GM06990 (cell line): ENCODE results near the gene RPL28.
A peak's percentile ranks its signal among the peaks of the same experiment; 100 is the strongest.
"Not testable (repeated sequence)": the region's sequence is repeated elsewhere in the genome, so short reads cannot be mapped to it uniquely, and the experiment has no call there.

Experiments used
- DNase-seq: peaks from one replicate; pipeline ENCODE4 v3.0.0-alpha.2; 2011; ENCODE audit not compliant: insufficient read length; ENCODE audit errors: extremely low read depth
- H3K27me3 ChIP-seq: replicated peaks from 2 replicates; pipeline ENCODE4 v1.6.0; 2011; ENCODE audit warnings: low read length; ENCODE audit not compliant: control insufficient read depth, insufficient read depth
- H3K36me3 ChIP-seq: 2 replicates; pipeline ENCODE4 v1.5.1; 2011; ENCODE audit warnings: low read length; ENCODE audit not compliant: control insufficient read depth, insufficient read depth
- H3K4me3 ChIP-seq: replicated peaks from 2 replicates; pipeline ENCODE4 v1.5.1; 2011; ENCODE audit warnings: low read depth, mild to moderate bottlenecking, control low read depth, low read length
- TF ChIP-seq, protein P1 (sequence below): IDR thresholded peaks from 2 replicates; pipeline ENCODE4 v1.5.1; 2011; ENCODE audit warnings: low read length, control low read depth, mild to moderate bottlenecking, inconsistent platforms; ENCODE audit not compliant: insufficient read depth, poor library complexity, severe bottlenecking

Gene RPL28

GRCh38 chr19:55398200-55398925, 12.6 kb downstream of the RPL28 start:
- DNase-seq = no peak
- Histone ChIP-seq H3K27me3 (no peaks in the 10 kb centered on the region), H3K4me3 (no peak overlapping the region; the same call in 1 of the 2 replicates), H3K36me3 (peaks cover 18% of the 10 kb centered on the region)
- TF ChIP-seq, protein P1, sequence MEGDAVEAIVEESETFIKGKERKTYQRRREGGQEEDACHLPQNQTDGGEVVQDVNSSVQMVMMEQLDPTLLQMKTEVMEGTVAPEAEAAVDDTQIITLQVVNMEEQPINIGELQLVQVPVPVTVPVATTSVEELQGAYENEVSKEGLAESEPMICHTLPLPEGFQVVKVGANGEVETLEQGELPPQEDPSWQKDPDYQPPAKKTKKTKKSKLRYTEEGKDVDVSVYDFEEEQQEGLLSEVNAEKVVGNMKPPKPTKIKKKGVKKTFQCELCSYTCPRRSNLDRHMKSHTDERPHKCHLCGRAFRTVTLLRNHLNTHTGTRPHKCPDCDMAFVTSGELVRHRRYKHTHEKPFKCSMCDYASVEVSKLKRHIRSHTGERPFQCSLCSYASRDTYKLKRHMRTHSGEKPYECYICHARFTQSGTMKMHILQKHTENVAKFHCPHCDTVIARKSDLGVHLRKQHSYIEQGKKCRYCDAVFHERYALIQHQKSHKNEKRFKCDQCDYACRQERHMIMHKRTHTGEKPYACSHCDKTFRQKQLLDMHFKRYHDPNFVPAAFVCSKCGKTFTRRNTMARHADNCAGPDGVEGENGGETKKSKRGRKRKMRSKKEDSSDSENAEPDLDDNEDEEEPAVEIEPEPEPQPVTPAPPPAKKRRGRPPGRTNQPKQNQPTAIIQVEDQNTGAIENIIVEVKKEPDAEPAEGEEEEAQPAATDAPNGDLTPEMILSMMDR = no peak

GRCh38 chr19:55400281-55401087, 14.8 kb downstream of the RPL28 start:
- H3K4me3 ChIP-seq = no peak overlapping the region
- TF ChIP-seq, protein P1 = no peak
- H3K27me3 ChIP-seq = no peaks in the 10 kb centered on the region
- DNase-seq = no peak
- H3K36me3 ChIP-seq = peaks cover 29% of the 10 kb centered on the region

DNA sequence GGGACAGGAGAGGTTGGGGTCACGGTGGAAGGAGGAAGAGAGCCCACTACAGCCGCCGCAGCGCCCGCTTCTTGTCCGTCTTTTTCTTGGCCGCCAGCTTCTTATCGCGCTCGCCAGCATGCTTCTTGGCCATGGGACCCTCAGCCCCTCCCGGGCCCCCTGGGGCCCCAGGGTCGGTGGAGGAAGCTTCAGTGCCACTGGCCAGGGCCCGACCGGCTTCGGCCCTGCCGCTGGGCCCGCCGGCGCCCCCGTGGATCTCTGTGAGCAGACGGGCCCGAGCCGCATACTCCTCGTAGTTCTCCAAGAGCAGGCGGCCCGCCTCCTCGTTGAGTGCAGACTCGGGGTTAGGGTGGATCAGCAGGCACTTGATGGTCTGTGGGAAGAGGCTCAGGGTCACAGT, 15.7 kb downstream of the RPL28 start:
- not testable (repeated sequence) for H3K27me3 ChIP-seq, H3K4me3 ChIP-seq, DNase-seq
- peaks cover 34% of the 10 kb centered on the region for H3K36me3 ChIP-seq

- Histone ChIP-seq H3K36me3 (peaks cover 34% of the 10 kb centered on the region), H3K4me3 (no peak overlapping the region), H3K27me3 (no peaks in the 10 kb centered on the region)
- no peak for DNase-seq
- TF ChIP-seq, protein P1 = no peak
Measured at GRCh38 chr19:55402509-55402908, 16.8 kb downstream of the RPL28 start.

GRCh38 chr19:55405638-55406037, 19.9 kb downstream of the RPL28 start:
- DNase-seq = no peak
- H3K4me3 ChIP-seq = peak overlapping the region; percentile 70
- peaks cover 32% of the 10 kb centered on the region for H3K36me3 ChIP-seq
- no peaks in the 10 kb centered on the region for H3K27me3 ChIP-seq
- TF ChIP-seq, protein P1 = no peak

- H3K36me3 ChIP-seq = peaks cover 28% of the 10 kb centered on the region
- DNase-seq = no peak
- H3K4me3 ChIP-seq = peak overlapping the region; percentile 70
- TF ChIP-seq, protein P1 = no peak
- H3K27me3 ChIP-seq = no peaks in the 10 kb centered on the region
Measured at GRCh38 chr19:55406091-55406825, 20.5 kb downstream of the RPL28 start.
